Measurements from ENCODE around the gene SH3BP2. TPM values are rescaled to one million over a fixed set of nuclear protein-coding genes. Genes with fewer than 3 reads are reported as not detected.

The SH3BP2 gene
- total and polyA plus RNA-seq, 10 of the 15 experiments (the other 5 are each of a cell fraction or from before 2014, with no cell fraction given), result 1.1 to 61.8 (median 23.9) TPM

DNA sequence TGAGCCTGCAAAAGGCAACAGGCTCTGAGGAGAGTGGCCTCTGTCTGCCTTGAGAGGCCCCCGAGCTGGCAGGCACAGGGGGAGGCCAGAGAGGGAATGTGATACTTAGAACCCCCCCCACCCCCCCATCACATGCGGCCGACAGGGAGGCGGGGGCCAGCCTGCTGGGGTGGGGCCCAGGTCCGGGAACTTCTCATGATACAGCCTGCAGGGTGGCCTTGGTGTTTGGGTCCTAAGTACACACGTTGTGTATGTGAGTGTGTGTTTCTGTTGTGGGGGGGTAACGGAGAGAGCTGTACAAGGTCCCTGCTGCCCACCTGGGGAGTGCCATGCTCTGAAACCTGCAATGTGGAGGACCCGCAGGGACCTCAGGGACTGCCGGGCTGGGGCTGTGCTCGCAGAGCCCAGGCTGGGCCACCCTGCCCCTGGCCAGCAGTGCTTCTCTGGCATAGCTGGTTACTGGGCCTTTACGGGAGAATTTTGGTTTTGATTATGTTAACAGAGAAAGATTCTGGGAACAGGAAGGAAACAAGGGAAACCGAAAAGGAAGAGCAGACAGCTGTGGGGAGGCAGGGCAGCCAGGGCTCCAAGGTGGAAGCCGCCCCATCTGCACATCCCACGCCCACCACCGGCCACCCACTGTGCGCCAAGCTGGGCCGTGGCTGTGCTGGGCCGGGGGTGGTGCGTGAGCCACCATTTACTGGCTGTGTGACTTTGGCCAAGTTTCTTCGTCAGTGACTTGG is 19.9 kb downstream of the SH3BP2 start (continued):
- TF ChIP-seq, protein P1, sequence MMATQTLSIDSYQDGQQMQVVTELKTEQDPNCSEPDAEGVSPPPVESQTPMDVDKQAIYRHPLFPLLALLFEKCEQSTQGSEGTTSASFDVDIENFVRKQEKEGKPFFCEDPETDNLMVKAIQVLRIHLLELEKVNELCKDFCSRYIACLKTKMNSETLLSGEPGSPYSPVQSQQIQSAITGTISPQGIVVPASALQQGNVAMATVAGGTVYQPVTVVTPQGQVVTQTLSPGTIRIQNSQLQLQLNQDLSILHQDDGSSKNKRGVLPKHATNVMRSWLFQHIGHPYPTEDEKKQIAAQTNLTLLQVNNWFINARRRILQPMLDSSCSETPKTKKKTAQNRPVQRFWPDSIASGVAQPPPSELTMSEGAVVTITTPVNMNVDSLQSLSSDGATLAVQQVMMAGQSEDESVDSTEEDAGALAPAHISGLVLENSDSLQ (IDR thresholded peaks at IDR 0.05), result no peak
- TF ChIP-seq, protein P2, sequence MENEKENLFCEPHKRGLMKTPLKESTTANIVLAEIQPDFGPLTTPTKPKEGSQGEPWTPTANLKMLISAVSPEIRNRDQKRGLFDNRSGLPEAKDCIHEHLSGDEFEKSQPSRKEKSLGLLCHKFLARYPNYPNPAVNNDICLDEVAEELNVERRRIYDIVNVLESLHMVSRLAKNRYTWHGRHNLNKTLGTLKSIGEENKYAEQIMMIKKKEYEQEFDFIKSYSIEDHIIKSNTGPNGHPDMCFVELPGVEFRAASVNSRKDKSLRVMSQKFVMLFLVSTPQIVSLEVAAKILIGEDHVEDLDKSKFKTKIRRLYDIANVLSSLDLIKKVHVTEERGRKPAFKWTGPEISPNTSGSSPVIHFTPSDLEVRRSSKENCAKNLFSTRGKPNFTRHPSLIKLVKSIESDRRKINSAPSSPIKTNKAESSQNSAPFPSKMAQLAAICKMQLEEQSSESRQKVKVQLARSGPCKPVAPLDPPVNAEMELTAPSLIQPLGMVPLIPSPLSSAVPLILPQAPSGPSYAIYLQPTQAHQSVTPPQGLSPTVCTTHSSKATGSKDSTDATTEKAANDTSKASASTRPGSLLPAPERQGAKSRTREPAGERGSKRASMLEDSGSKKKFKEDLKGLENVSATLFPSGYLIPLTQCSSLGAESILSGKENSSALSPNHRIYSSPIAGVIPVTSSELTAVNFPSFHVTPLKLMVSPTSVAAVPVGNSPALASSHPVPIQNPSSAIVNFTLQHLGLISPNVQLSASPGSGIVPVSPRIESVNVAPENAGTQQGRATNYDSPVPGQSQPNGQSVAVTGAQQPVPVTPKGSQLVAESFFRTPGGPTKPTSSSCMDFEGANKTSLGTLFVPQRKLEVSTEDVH (IDR thresholded peaks at IDR 0.05; ENCODE audit: low read depth, partially characterized antibody), result no peak
- no peak for TF ChIP-seq ZNF24 (IDR thresholded peaks at IDR 0.05)
- TF ChIP-seq TCF3 (IDR thresholded peaks at IDR 0.05; ENCODE audit: borderline replicate concordance, insufficient read depth, low read depth, low read length), result no peak
- no peak for TF ChIP-seq KAT2A (conservative IDR thresholded peaks at IDR 0.05; ENCODE audit: control insufficient read depth, low read depth, low read length)
- TF ChIP-seq, protein P3, sequence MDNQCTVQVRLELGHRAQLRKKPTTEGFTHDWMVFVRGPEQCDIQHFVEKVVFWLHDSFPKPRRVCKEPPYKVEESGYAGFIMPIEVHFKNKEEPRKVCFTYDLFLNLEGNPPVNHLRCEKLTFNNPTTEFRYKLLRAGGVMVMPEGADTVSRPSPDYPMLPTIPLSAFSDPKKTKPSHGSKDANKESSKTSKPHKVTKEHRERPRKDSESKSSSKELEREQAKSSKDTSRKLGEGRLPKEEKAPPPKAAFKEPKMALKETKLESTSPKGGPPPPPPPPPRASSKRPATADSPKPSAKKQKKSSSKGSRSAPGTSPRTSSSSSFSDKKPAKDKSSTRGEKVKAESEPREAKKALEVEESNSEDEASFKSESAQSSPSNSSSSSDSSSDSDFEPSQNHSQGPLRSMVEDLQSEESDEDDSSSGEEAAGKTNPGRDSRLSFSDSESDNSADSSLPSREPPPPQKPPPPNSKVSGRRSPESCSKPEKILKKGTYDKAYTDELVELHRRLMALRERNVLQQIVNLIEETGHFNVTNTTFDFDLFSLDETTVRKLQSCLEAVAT (IDR thresholded peaks at IDR 0.05), result no peak
- 0 out of 2 replicates have a peak, but pooled peaks have one; percentile 2 for TF ChIP-seq SMARCA5 (IDR thresholded peaks at IDR 0.05)
- TF ChIP-seq STAT1 (conservative IDR thresholded peaks at IDR 0.05), result no peak
- TF ChIP-seq, protein P4, sequence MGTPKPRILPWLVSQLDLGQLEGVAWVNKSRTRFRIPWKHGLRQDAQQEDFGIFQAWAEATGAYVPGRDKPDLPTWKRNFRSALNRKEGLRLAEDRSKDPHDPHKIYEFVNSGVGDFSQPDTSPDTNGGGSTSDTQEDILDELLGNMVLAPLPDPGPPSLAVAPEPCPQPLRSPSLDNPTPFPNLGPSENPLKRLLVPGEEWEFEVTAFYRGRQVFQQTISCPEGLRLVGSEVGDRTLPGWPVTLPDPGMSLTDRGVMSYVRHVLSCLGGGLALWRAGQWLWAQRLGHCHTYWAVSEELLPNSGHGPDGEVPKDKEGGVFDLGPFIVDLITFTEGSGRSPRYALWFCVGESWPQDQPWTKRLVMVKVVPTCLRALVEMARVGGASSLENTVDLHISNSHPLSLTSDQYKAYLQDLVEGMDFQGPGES (IDR thresholded peaks at IDR 0.05), result no peak
- no peak for TF ChIP-seq SRF (IDR thresholded peaks at IDR 0.05; ENCODE audit: low read depth in 2 of 2, low read length in 2 of 2)
- no peak for TF ChIP-seq TBL1XR1 (IDR thresholded peaks at IDR 0.05; ENCODE audit: low read depth, low read length)
- TF ChIP-seq ZNF622 (IDR thresholded peaks at IDR 0.05), result no peak
- TF ChIP-seq, protein P5, sequence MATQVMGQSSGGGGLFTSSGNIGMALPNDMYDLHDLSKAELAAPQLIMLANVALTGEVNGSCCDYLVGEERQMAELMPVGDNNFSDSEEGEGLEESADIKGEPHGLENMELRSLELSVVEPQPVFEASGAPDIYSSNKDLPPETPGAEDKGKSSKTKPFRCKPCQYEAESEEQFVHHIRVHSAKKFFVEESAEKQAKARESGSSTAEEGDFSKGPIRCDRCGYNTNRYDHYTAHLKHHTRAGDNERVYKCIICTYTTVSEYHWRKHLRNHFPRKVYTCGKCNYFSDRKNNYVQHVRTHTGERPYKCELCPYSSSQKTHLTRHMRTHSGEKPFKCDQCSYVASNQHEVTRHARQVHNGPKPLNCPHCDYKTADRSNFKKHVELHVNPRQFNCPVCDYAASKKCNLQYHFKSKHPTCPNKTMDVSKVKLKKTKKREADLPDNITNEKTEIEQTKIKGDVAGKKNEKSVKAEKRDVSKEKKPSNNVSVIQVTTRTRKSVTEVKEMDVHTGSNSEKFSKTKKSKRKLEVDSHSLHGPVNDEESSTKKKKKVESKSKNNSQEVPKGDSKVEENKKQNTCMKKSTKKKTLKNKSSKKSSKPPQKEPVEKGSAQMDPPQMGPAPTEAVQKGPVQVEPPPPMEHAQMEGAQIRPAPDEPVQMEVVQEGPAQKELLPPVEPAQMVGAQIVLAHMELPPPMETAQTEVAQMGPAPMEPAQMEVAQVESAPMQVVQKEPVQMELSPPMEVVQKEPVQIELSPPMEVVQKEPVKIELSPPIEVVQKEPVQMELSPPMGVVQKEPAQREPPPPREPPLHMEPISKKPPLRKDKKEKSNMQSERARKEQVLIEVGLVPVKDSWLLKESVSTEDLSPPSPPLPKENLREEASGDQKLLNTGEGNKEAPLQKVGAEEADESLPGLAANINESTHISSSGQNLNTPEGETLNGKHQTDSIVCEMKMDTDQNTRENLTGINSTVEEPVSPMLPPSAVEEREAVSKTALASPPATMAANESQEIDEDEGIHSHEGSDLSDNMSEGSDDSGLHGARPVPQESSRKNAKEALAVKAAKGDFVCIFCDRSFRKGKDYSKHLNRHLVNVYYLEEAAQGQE (IDR thresholded peaks at IDR 0.05; ENCODE audit: low read depth, low read length), result no peak
- TF ChIP-seq RBBP5 (conservative IDR thresholded peaks at IDR 0.05), result no peak
- TF ChIP-seq DPF2 (IDR thresholded peaks at IDR 0.05), result no peak; the same call in 1 of the 2 replicates
- TF ChIP-seq TARDBP (IDR thresholded peaks at IDR 0.05; ENCODE audit: borderline replicate concordance), result 0 out of 2 replicates have a peak, but pooled peaks have one; percentile 9
